Stimulated activated CD8-positive, alpha-beta memory T cell treated with anti-CD3 and anti-CD28 coated beads, Interleukin-7, amount 100 ng/mL, for 48 hours (primary cell): ENCODE results near the gene ARID1A.

ENCODE experiments used
- DNase-seq, 2 donors: peaks; one replicate each; pipeline ENCODE4 v3.0.0-alpha.2; 2020; ENCODE audit warnings: low read depth in 1 of 2; ENCODE audit errors: extremely low read depth in 1 of 2

The ARID1A gene

GRCh38 chr1:26754086-26754874 lies 58.5 kb downstream of the ARID1A start:
- DNase-seq, result no peak

DNA sequence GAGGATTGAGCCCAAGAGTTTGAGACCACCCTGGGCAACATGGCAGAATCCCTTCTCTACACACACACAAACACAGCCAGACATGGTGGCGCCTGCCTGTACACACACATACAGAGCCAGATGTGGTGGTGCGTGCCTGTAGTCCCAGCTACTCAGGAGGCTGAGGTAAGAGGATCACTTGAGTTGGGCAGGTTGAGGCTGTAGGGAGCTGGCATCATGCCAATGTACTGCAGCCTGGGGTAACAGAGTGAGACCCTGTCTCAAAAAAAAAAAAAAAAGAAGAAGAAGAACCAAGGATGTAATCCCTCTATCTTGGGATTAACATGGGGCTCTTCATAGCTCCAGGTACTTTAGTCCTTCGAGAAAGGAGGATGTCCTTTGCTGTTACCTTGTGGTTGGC lies 62.5 kb downstream of the ARID1A start:
- DNase-seq, result no peak

DNA sequence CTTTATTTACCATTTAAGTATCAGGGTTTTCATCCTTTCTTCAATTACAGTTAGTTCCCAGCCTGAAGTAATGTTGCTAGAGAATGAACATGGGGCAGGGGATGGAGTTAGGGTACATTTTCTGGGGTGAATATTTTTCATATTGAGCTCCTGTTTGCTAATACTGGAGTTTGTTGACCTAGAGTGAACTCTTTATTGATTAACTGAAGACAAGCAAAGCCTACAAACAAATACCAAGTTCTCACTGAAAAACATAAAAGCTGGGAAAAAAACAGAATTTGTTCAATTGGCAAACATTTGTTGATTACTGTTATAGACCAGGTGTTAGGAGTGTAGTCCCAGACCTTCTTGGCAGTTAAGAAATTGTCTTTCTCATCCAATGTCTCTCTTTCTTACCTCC lies 63.7 kb downstream of the ARID1A start:
- no peak for DNase-seq

- DNase-seq, result no peak
These were observed 65.4 kb downstream of the ARID1A start for GRCh38 chr1:26761217-26761616.

DNA sequence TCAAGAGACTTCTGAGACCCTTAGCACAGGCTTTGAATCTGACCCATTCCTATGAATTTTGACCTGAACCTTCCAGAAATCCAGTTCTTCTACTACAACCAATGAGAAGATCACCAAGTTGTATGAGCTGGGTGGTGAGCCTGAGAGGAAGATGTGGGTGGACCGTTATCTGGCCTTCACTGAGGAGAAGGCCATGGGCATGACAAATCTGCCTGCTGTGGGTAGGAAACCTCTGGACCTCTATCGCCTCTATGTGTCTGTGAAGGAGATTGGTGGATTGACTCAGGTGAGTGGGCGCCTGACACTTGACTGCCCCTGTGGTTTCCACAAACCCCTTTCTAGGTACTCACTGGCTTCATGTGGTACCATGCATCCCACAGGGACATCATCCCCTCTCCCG lies 71.9 kb downstream of the ARID1A start:
- DNase-seq, result peak in 1 of 2 donors; percentile 14

- no peak for DNase-seq
These were observed 72.9 kb downstream of the ARID1A start for GRCh38 chr1:26768755-26769154.

GRCh38 chr1:26771285-26771642 lies 75.4 kb downstream of the ARID1A start:
- no peak for DNase-seq

DNA sequence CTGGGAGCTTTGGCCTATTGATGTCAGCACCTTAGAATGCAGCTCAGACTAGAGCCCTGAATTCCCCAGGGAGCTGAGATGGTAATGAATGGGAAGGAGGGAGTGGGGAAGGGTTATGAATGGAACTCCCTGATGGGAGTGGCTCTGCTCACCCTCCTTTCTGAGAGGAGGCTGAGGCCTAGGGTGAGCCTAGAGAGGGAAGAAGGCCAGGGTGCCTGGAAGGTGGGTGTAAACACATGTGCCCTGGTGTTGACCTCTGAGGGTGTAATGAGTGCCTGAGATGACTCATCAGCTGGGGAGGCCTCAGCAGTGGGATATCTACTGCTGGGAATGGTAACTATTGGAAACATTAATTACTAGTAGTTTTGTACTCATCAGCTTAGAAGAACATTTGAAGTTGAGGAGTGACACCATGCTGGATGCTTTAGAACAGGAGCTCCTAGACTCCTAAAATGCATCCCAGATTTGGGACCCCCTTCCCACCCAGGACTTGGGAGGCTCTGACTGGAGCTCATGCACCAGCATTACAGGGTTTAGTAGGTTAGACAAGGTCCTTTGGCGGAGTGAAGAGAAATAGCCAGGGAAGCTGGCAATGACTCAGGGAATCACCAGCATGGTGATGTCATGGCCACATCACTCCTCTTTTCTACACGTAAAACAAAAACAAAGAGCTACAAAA lies 76.0 kb downstream of the ARID1A start:
- peak in 1 of 2 donors; percentile 16 for DNase-seq

- DNase-seq, result no peak
These were observed 76.9 kb downstream of the ARID1A start for GRCh38 chr1:26772687-26773086.

- no peak for DNase-seq
These were observed 78.6 kb downstream of the ARID1A start for GRCh38 chr1:26774462-26774861.

GRCh38 chr1:26775666-26776065 lies 79.9 kb downstream of the ARID1A start:
- no peak for DNase-seq

DNA sequence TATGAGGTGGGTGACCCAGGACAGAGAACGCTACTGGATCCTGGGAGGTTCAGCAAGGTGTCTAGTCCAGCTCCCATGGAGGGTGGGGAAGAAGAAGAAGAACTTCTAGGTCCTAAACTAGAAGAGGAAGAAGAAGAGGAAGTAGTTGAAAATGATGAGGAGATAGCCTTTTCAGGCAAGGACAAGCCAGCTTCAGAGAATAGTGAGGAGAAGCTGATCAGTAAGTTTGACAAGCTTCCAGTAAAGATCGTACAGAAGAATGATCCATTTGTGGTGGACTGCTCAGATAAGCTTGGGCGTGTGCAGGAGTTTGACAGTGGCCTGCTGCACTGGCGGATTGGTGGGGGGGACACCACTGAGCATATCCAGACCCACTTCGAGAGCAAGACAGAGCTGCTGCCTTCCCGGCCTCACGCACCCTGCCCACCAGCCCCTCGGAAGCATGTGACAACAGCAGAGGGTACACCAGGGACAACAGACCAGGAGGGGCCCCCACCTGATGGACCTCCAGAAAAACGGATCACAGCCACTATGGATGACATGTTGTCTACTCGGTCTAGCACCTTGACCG lies 83.4 kb downstream of the ARID1A start:
- DNase-seq, result no peak

DNA sequence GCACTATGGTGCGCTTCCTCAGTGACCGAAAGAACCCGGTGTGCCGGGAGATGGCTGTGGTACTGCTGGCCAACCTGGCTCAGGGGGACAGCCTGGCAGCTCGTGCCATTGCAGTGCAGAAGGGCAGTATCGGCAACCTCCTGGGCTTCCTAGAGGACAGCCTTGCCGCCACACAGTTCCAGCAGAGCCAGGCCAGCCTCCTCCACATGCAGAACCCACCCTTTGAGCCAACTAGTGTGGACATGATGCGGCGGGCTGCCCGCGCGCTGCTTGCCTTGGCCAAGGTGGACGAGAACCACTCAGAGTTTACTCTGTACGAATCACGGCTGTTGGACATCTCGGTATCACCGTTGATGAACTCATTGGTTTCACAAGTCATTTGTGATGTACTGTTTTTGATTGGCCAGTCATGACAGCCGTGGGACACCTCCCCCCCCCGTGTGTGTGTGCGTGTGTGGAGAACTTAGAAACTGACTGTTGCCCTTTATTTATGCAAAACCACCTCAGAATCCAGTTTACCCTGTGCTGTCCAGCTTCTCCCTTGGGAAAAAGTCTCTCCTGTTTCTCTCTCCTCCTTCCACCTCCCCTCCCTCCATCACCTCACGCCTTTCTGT lies 84.6 kb downstream of the ARID1A start:
- DNase-seq, result no peak

DNA sequence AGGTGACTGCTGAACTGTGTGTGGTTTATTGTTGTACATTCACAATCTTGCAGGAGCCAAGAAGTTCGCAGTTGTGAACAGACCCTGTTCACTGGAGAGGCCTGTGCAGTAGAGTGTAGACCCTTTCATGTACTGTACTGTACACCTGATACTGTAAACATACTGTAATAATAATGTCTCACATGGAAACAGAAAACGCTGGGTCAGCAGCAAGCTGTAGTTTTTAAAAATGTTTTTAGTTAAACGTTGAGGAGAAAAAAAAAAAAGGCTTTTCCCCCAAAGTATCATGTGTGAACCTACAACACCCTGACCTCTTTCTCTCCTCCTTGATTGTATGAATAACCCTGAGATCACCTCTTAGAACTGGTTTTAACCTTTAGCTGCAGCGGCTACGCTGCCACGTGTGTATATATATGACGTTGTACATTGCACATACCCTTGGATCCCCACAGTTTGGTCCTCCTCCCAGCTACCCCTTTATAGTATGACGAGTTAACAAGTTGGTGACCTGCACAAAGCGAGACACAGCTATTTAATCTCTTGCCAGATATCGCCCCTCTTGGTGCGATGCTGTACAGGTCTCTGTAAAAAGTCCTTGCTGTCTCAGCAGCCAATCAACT lies 85.5 kb downstream of the ARID1A start:
- no peak for DNase-seq

- DNase-seq, result no peak
These were observed 86.9 kb downstream of the ARID1A start for GRCh38 chr1:26782521-26783212.

- DNase-seq, result no peak
These were observed 87.8 kb downstream of the ARID1A start for GRCh38 chr1:26783646-26784022.

GRCh38 chr1:26784023-26784871 lies 88.4 kb downstream of the ARID1A start:
- no peak for DNase-seq

DNA sequence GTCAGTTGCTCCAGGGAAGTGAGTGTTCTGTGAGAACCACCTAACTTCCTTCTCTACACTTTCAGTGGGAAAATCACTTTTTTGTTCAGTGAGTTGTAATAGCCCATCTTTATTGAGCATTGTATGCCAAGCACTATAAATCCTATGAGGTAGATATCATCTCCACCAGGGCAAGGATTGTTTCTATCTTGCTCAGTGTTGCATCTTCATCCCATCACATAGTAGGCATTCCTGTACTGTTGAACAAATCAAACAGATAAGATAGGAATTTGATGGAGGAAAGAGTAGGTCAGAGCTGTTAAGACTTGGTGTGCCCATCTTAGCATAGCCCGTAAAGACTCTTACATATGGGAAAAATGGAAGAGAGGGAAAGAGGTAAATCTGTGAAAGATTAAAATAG lies 89.1 kb downstream of the ARID1A start:
- no peak for DNase-seq

- no peak for DNase-seq
These were observed 90.0 kb downstream of the ARID1A start for GRCh38 chr1:26785611-26786436.
